DND-41 (cell line): ENCODE measurements around the gene PHAX.

Experiments used
- EZH2 ChIP-seq: IDR thresholded peaks from 3 replicates; pipeline ENCODE4 v1.6.1; 2012; ENCODE audit warnings: borderline replicate concordance, low read depth, mild to moderate bottlenecking, moderate library complexity, low read length, inconsistent platforms; ENCODE audit not compliant: severe bottlenecking
- TF ChIP-seq, protein P1 (sequence below): IDR thresholded peaks from 2 replicates; pipeline ENCODE4 v1.5.1; 2012; ENCODE audit warnings: borderline replicate concordance, low read length, moderate library complexity, mild to moderate bottlenecking; ENCODE audit not compliant: poor library complexity, severe bottlenecking; ENCODE audit errors: extremely low read depth

DNA sequence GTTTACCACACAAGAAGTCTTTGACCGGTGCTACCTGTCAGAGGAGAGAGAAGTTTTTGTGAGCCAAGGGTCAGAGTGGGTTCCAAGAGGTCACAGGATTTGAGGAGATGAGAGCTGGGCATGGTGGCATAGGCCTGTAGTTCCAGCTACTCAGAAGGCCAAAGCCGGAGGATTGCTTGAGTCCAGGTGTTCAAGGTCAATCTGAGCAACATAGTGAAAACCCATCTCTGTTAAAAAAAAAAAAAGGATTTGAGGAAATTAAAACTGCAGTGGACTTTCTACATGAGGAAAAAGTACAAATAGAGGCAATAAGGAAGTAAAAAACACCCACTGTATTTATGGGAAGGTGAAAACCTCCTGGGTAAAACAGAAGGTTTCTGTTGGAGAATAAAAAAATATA lies 63.8 kb downstream of the PHAX start:
- TF ChIP-seq, protein P1, sequence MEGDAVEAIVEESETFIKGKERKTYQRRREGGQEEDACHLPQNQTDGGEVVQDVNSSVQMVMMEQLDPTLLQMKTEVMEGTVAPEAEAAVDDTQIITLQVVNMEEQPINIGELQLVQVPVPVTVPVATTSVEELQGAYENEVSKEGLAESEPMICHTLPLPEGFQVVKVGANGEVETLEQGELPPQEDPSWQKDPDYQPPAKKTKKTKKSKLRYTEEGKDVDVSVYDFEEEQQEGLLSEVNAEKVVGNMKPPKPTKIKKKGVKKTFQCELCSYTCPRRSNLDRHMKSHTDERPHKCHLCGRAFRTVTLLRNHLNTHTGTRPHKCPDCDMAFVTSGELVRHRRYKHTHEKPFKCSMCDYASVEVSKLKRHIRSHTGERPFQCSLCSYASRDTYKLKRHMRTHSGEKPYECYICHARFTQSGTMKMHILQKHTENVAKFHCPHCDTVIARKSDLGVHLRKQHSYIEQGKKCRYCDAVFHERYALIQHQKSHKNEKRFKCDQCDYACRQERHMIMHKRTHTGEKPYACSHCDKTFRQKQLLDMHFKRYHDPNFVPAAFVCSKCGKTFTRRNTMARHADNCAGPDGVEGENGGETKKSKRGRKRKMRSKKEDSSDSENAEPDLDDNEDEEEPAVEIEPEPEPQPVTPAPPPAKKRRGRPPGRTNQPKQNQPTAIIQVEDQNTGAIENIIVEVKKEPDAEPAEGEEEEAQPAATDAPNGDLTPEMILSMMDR, result no peak
- no peak for TF ChIP-seq EZH2
